Measurements from ENCODE around the gene PHLDA3.

DNA sequence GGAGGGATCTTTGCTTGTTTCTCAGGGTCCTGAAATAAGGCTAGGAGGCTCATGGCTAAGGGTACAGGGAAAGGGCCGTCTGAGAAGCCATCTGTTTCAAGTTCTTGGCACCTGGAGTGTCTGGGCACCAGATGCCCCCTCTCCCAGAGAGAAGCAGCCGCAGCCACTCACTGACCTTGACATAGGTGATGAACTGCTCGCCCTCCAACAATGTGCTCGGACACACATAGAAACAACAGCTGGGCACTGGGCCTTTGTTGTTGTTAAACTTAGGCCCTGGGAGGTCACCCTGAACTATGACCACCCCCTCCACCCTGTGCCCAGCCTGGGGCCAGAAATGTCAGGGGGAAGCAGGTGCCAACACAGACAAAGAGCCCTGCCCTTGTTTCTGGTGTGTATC is 38.2 kb downstream of the PHLDA3 start:
- no peak for TF ChIP-seq CTCF (IDR thresholded peaks at IDR 0.05; ENCODE audit: low read depth, low read length, missing input control)
- TF ChIP-seq TAF1 (conservative IDR thresholded peaks at IDR 0.05): no peak
- no peak for TF ChIP-seq YY1 (IDR thresholded peaks at IDR 0.05)
- TF ChIP-seq REST (IDR thresholded peaks at IDR 0.05): no peak
- TF ChIP-seq SP1 (IDR thresholded peaks at IDR 0.05): no peak
- TF ChIP-seq HNF4G (IDR thresholded peaks at IDR 0.05): no peak
- TF ChIP-seq GABPA (IDR thresholded peaks at IDR 0.05 in 1 of 2, conservative IDR thresholded peaks at IDR 0.05 in 1 of 2): no peak
- TF ChIP-seq, protein P1, sequence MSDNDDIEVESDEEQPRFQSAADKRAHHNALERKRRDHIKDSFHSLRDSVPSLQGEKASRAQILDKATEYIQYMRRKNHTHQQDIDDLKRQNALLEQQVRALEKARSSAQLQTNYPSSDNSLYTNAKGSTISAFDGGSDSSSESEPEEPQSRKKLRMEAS (IDR thresholded peaks at IDR 0.05): no peak
